Tibial artery (tissue), 4 donors: ENCODE data around the gene PSTPIP2.

Experiments used
- DNase-seq, 2 donors: peaks; one replicate each; pipeline ENCODE4 v3.0.0-alpha.2; 2019
- H3K27ac ChIP-seq, 2 donors: fragments of 200-600 bp; sonication (generic) in 1 of 2; 1 replicate in 1 of 2; 2 replicates in 1 of 2; pipeline ENCODE4 v1.5.1; 2018 to 2019; ENCODE audit warnings: mild to moderate bottlenecking in 1 of 2
- H3K27me3 ChIP-seq, 2 donors: fragments of 200-600 bp; sonication (generic) in 1 of 2; one replicate each; pipeline versions ENCODE4 v1.5.1 to v1.6.0; 2016 to 2019
- H3K36me3 ChIP-seq, 3 donors: fragments of 200-600 bp; sonication (generic) in 2 of 3; one replicate each; pipeline ENCODE4 v1.5.1; 2016 to 2019; ENCODE audit warnings: mild to moderate bottlenecking in 2 of 3
- H3K4me1 ChIP-seq, 4 donors: fragments of 200-600 bp; sonication (generic) in 2 of 4; 1 replicate in 3 of 4; 2 replicates in 1 of 4; pipeline ENCODE4 v1.5.1; 2016 to 2019
- H3K4me3 ChIP-seq, 2 donors: fragments of 200-600 bp; sonication (generic) in 1 of 2; 1 replicate in 1 of 2; 2 replicates in 1 of 2; pipeline ENCODE4 v1.5.1; 2018 to 2019; ENCODE audit warnings: mild to moderate bottlenecking in 2 of 2
- H3K9me3 ChIP-seq, 3 donors: fragments of 200-600 bp; sonication (generic) in 1 of 3; one replicate each; pipeline ENCODE4 v1.5.1; 2016 to 2019
- CTCF ChIP-seq, 2 experiments: fragments of 200-600 bp in 1 of 2; fragments of 450-650 bp in 1 of 2; IDR thresholded peaks; one replicate each; pipeline ENCODE4 v1.5.1; 2017 to 2019; ENCODE audit warnings: antibody characterized with exemption in 2 of 2, mild to moderate bottlenecking in 1 of 2, moderate library complexity in 1 of 2
- intact Hi-C: fragments of 100-400 bp; cut with DNase I; formaldehyde crosslinking; loops from one replicate; pipeline ENCODE4 v1.15.0; 2023; ENCODE audit warnings: low total_unique reads

PSTPIP2 gene

GRCh38 chr18:46072959-46073358 lies 899 bp upstream of the PSTPIP2 start:
- Histone ChIP-seq H3K27me3 (no peaks in the 10 kb centered on the region), H3K4me1 (peaks cover 0 to 33% (median 19%) of the 10 kb centered on the region in 4 donors), H3K9me3 (no peaks in the 10 kb centered on the region), H3K27ac (no peak overlapping the region), H3K4me3 (no peak overlapping the region), H3K36me3 (peaks cover 0 to 9% (median 0%) of the 10 kb centered on the region in 3 donors)
- no peak for DNase-seq
- TF ChIP-seq CTCF (IDR thresholded peaks at IDR 0.05) = no peak
- intact Hi-C loops = loop anchor here (10.0 kb wide), 1 partner anchor 108 kb away; the partner anchor contains the start of gene EPG5

DNA sequence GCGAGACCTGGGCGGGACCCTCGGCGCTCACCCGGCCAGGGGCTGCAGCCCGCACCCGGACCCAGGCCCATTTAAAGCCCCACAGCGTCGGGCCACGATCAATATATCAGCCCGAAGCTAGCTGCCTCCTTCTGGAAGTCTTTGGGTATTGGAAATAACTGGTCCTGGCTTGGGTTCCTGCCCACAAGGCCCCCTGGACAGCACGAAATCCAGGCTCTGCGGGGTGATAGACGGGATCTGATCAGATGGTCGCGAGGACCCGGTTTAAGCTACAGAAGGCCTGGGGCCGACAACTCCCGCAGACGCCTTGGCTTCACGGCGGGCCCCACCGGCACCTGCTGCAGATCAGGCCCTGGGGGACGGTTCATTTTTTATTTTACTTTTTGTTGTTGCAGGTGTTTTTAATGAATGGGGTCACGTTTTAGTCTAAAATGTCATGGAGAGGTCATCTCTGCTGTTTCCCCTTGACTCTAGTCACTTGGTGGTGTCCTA lies 362 bp upstream of the PSTPIP2 start:
- intact Hi-C loops = loop anchor here (10.0 kb wide), 1 partner anchor 108 kb away; the partner anchor contains the start of gene EPG5
- Histone ChIP-seq H3K27ac (peak overlapping the region; percentile 73 to 77), H3K27me3 (no peaks in the 10 kb centered on the region), H3K4me1 (peaks cover 0 to 33% (median 19%) of the 10 kb centered on the region in 4 donors), H3K9me3 (no peaks in the 10 kb centered on the region), H3K4me3 (peak overlapping the region; percentile 77 to 84), H3K36me3 (peaks cover 0 to 3% (median 0%) of the 10 kb centered on the region in 3 donors)
- TF ChIP-seq CTCF (IDR thresholded peaks at IDR 0.05) = no peak
- DNase-seq = no peak

DNA sequence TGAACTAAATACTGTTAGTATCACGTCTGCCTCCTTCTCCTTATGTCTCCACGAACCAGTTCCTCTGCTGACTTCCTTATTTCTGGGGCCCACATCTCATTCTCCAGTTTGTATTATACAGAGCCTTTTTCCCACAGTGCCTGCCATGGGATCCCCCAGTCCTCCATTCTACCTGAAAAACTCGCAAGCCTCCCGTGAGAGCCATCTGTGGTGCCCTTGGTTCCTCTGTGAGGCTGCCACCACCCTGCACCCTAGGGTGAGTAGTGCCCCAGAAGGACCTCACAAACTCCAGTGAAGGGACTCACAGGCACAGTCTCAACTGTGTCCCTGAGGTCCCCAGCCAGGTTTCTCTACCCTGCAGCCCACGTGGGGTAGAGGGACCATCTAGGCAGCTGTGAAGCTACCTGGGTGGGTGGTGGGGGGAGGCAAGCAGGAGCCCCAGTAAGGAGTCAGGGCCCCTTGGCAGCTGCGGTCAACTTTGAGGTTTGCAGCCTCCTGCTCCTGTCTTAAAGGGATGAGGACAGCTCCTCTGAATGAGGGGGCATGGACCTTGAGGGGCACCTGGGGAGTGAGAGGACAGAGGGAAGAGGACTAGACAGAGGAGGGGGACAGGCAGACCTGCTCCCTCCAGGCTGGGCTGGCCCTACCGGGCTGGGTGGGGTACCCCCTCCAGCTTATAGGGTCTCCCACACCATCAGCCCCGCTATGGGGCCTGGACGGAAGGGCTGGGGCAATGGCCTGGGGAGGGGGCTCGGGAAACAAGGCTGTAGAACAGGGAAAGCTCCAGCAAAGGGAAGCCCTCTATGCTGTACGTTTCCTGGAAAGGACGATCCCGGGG lies 1.0 kb downstream of the PSTPIP2 start:
- H3K36me3 ChIP-seq = no peaks in the 10 kb centered on the region
- no peak for TF ChIP-seq CTCF (IDR thresholded peaks at IDR 0.05)
- H3K4me1 ChIP-seq = peaks cover 0 to 33% (median 19%) of the 10 kb centered on the region in 4 donors
- no peaks in the 10 kb centered on the region for H3K27me3 ChIP-seq
- no peak for DNase-seq
- peak overlapping the region; percentile 77 to 84 for H3K4me3 ChIP-seq
- peak overlapping the region; percentile 73 to 77 for H3K27ac ChIP-seq
- H3K9me3 ChIP-seq = no peaks in the 10 kb centered on the region
- intact Hi-C loops = loop anchor here (10.0 kb wide), 1 partner anchor 106 kb away; the partner anchor contains the start of gene EPG5

DNA sequence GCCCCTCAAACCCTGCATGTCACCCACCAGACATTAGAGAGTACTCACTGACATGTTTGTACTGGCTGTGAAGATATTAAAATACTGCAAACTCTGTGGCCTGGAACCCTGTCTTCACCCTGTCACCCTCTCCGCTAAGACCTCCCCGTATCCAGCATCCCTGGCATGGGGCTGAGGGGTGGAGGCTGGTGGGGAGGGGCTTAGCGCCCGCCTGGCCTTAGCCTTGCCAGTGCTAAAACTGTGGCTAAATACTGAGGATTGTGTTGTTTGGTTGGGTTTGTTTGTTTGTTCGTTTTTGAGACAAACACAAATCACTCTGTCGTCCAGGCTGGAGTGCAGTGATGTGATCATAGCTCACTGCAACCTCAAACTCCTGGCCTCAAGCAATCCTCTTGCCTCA lies 1.8 kb downstream of the PSTPIP2 start:
- intact Hi-C loops = loop anchor here (10.0 kb wide), 1 partner anchor 105 kb away; the partner anchor contains the start of gene EPG5
- no peaks in the 10 kb centered on the region for H3K36me3 ChIP-seq
- no peaks in the 10 kb centered on the region for H3K9me3 ChIP-seq
- H3K4me1 ChIP-seq = peaks cover 0 to 33% (median 19%) of the 10 kb centered on the region in 4 donors
- no peak overlapping the region for H3K27ac ChIP-seq
- no peak for DNase-seq
- no peaks in the 10 kb centered on the region for H3K27me3 ChIP-seq
- H3K4me3 ChIP-seq = no peak overlapping the region
- no peak for TF ChIP-seq CTCF (IDR thresholded peaks at IDR 0.05)

DNA sequence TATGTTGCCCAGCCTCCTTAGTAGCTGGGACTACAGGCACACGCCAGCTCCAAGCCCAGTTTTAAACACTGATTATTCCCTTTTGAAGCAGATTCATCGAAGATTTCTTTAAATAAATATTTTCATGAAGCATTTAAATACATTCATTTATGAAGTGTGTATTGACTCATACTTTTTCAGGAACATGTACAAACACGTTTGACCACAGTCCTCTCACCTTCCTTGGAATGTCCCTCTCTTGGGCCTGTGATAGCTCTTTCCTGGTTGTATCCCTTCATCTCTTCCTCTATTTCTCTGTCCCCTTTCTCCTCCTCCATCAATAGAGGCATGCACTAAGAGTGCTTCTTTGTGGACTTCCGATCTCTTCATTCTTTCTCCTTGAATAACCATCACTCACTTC lies 2.5 kb downstream of the PSTPIP2 start:
- H3K27ac ChIP-seq = no peak overlapping the region
- DNase-seq = no peak
- no peak for TF ChIP-seq CTCF (IDR thresholded peaks at IDR 0.05)
- H3K4me1 ChIP-seq = peaks cover 0 to 33% (median 19%) of the 10 kb centered on the region in 4 donors
- no peaks in the 10 kb centered on the region for H3K27me3 ChIP-seq
- H3K36me3 ChIP-seq = no peaks in the 10 kb centered on the region
- intact Hi-C loops = no loop called here
- H3K4me3 ChIP-seq = no peak overlapping the region
- no peaks in the 10 kb centered on the region for H3K9me3 ChIP-seq
